Stomach (tissue), 9 donors: ENCODE results near the gene SNRPB2. TPM values are rescaled to one million over a fixed set of nuclear protein-coding genes. Genes with fewer than 3 reads are reported as not detected.

Source experiments
- DNase-seq, 2 donors: peaks; one replicate each; pipeline versions ENCODE4 v3.0.0 to v3.0.0-alpha.2; 2013 to 2019
- H3K27ac ChIP-seq, 5 donors: fragments of 200-600 bp in 4 of 5; sonication (generic) in 4 of 5; one replicate each; pipeline ENCODE4 v1.5.1; 2013 to 2019; ENCODE audit warnings: mild to moderate bottlenecking in 1 of 5, moderate library complexity in 1 of 5
- H3K27me3 ChIP-seq, 3 donors: fragments of 200-600 bp; sonication (generic); one replicate each; pipeline ENCODE4 v1.5.1; 2017 to 2019; ENCODE audit warnings: mixed run types in 1 of 3
- H3K36me3 ChIP-seq, 4 donors: fragments of 200-600 bp; sonication (generic); 1 replicate in 3 of 4; 2 replicates in 1 of 4; pipeline ENCODE4 v1.5.1; 2016 to 2019
- H3K4me1 ChIP-seq, 4 donors: fragments of 200-600 bp; sonication (generic); one replicate each; pipeline ENCODE4 v1.5.1; 2016 to 2019
- H3K4me3 ChIP-seq, 4 donors: fragments of 200-600 bp; sonication (generic) in 3 of 4; one replicate each; pipeline ENCODE4 v1.5.1; 2016 to 2019; ENCODE audit warnings: mild to moderate bottlenecking in 1 of 4
- H3K9me3 ChIP-seq, 4 donors: fragments of 200-600 bp; sonication (generic); one replicate each; pipeline ENCODE4 v1.5.1; 2016 to 2019
- CTCF ChIP-seq, 7 experiments: fragments of 450-650 bp in 4 of 7; fragments of 200-600 bp in 3 of 7; sonication (generic) in 3 of 7; IDR thresholded peaks; one replicate each; pipeline ENCODE4 v1.5.1; 2016 to 2019; ENCODE audit warnings: antibody characterized with exemption in 7 of 7, control low read depth in 2 of 7, mild to moderate bottlenecking in 1 of 7
- EP300 ChIP-seq: sonication (generic); formaldehyde crosslinking; IDR thresholded peaks from one replicate; pipeline ENCODE4 v1.6.1; 2017; ENCODE audit warnings: antibody characterized with exemption
- POLR2A ChIP-seq, 4 donors: fragments of 450-650 bp; IDR thresholded peaks; one replicate each; pipeline ENCODE4 v1.6.1; 2016; ENCODE audit warnings: antibody characterized with exemption in 4 of 4, control low read depth in 2 of 4, mild to moderate bottlenecking in 1 of 4, moderate library complexity in 1 of 4
- POLR2AphosphoS5 ChIP-seq, 3 donors: sonication (generic); formaldehyde crosslinking; IDR thresholded peaks; one replicate each; pipeline ENCODE4 v1.6.1; 2016; ENCODE audit warnings: antibody characterized with exemption in 3 of 3
- WGBS, 5 donors: extraction: QIAGEN DNeasy Blood & Tissue Kit in 3 of 5; methylation state at CpG; one replicate each; pipeline versions ENCODE4 v1.1.5 to v1.1.7; 2013 to 2018; 5-methylcytosine and 5-hydroxymethylcytosine counted together
- intact Hi-C: fragments of 100-400 bp; cut with DNase I; formaldehyde crosslinking; loops from one replicate; pipeline ENCODE4 v1.15.1; 2023; ENCODE audit warnings: low total_unique reads
- polyA plus RNA-seq, 3 donors: library from polyadenylated mRNA; stranded (reverse); fragments of 200-250 nt; gene quantifications; one replicate each; pipeline ENCODE4 v1.2.3, GENCODE V29; 2013
- total RNA-seq, 5 donors: library from RNA; depleted of rRNA; stranded (reverse); fragments of >200 nt; gene quantifications; one replicate each; pipeline versions ENCODE4 v1.1.0 to v1.2.3, GENCODE V29; 2014 to 2016
- donor health status: healthy with polysubstance abuse.
- donor health status: Bipolar disorder and iron deficiency.
- donor health status: healthy.

Gene SNRPB2
- total and polyA plus RNA-seq, 8 donors, result 2.6 to 67.4 (median 44.4) TPM; not detected in 1

DNA sequence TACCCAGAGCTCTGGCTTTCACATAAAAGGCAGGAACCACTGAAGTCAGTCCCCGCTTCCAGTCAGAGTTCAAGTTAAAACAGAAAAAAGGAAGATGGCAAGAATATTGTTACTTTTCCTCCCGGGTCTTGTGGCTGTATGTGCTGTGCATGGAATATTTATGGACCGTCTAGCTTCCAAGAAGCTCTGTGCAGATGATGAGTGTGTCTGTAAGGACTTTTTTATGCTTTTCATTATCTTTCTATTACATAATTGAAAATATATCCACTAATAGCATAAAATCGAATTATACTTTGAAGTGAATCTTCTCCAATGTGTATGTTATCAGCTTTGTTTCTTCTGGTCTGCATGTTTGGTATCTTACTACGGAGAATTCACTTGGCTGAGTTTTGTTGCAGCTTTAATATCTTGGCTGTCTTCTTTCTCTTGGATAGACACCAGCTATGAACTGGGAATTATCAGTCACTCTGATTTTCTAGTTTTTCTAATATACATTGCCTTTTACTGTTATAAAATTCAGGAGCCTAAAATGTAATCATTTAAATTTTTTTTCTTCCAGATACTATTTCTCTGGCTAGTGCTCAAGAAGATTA, 18.6 kb downstream of the SNRPB2 start, which contains the start of gene OTOR:
OTOR (plus strand) TSS at position 51 of the 593 bp plus-strand sequence; CDS start at position 95, 44 bp downstream.
- Histone ChIP-seq H3K36me3 (no peaks in the 10 kb centered on the region), H3K27ac (no peak within 1 kb of the TSS), H3K9me3 (no peaks in the 10 kb centered on the region), H3K27me3 (no peaks in the 10 kb centered on the region), H3K4me3 (no peak within 1 kb of the TSS), H3K4me1 (no peaks in the 10 kb centered on the region)
- TF ChIP-seq CTCF (IDR thresholded peaks at IDR 0.05), result no peak
- TF ChIP-seq POLR2A (IDR thresholded peaks at IDR 0.05), result no peak
- no peak for TF ChIP-seq EP300
- no peak for TF ChIP-seq POLR2AphosphoS5 (IDR thresholded peaks at IDR 0.05)
- peak in 1 of 2 donors; percentile 48 for DNase-seq
- intact Hi-C loops, result no loop called here
- WGBS, 5 donors, result 75 to 86% (median 82%) methylated on average over 5 of the region's 5 CpGs

DNA sequence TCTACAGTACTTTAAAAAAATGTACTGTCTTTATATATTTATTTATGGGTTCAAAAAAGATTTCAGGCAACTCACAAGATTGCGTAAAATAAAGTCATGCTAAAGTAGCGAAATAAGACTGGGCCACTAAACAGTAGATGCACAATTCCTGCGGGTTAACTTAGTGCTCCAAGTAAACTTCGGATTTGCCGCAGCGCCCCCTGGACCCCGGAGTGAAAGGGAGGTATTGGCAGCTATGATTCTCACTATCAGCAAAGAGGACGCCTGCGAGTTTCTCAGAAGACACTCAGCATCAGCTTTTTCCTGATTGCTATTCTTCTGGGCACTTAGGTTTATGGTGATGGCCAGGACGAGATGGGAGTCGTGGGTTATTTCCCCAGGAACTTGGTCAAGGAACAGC, 19.7 kb downstream of the SNRPB2 start:
- Histone ChIP-seq H3K4me3 (no peak overlapping the region), H3K27me3 (no peaks in the 10 kb centered on the region), H3K9me3 (no peaks in the 10 kb centered on the region), H3K36me3 (no peaks in the 10 kb centered on the region), H3K4me1 (no peaks in the 10 kb centered on the region), H3K27ac (no peak overlapping the region)
- intact Hi-C loops, result no loop called here
- DNase-seq, result no peak
- TF ChIP-seq EP300 (no peak), POLR2AphosphoS5 (IDR thresholded peaks at IDR 0.05) (no peak), POLR2A (IDR thresholded peaks at IDR 0.05) (no peak), CTCF (IDR thresholded peaks at IDR 0.05) (no peak)
- 51 to 60% (median 57%) methylated on average over 11 of the region's 11 CpGs for WGBS, 5 donors

- Histone ChIP-seq H3K4me1 (no peaks in the 10 kb centered on the region), H3K27ac (no peak overlapping the region), H3K9me3 (no peaks in the 10 kb centered on the region), H3K36me3 (no peaks in the 10 kb centered on the region), H3K27me3 (no peaks in the 10 kb centered on the region), H3K4me3 (no peak overlapping the region)
- intact Hi-C loops, result loop anchor here (10.0 kb wide), 1 partner anchor 237 kb away; no protein-coding TSS in a partner anchor
- 83 to 90% (median 86%) methylated on average over 1 of the region's 1 CpG for WGBS, 5 donors
- TF ChIP-seq EP300 (no peak), CTCF (IDR thresholded peaks at IDR 0.05) (no peak), POLR2AphosphoS5 (IDR thresholded peaks at IDR 0.05) (no peak), POLR2A (IDR thresholded peaks at IDR 0.05) (no peak)
- no peak for DNase-seq
Measured at GRCh38 chr20:16752082-16752481, 22.3 kb downstream of the SNRPB2 start.

DNA sequence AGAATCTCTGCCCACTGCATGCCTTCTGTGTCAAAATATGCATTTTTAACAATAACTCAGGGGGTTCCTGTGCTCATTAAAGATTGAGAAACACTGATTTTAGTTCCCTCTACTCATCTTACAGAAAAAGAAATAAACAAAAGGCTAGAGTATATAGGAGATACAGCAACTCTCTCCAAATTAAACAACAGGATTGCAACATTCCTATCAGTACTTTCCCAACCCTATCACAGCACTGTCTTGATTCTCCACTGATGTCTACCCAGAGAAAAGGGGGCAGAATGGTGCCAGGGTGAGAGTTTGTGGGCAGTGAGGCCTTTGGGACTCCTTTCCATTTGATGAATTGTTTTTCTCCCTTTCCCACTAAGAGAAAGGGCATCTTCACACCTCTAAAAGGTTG, 23.1 kb downstream of the SNRPB2 start:
- intact Hi-C loops, result loop anchor here (10.0 kb wide), 1 partner anchor 238 kb away; no protein-coding TSS in a partner anchor
- no peak for DNase-seq

More for the DNA sequence above, 23.1 kb downstream of the SNRPB2 start:
- Histone ChIP-seq H3K27me3 (no peaks in the 10 kb centered on the region), H3K4me1 (no peaks in the 10 kb centered on the region), H3K36me3 (no peaks in the 10 kb centered on the region), H3K9me3 (no peaks in the 10 kb centered on the region), H3K27ac (no peak overlapping the region), H3K4me3 (no peak overlapping the region)
- TF ChIP-seq EP300, result no peak
- no peak for TF ChIP-seq POLR2AphosphoS5 (IDR thresholded peaks at IDR 0.05)
- TF ChIP-seq CTCF (IDR thresholded peaks at IDR 0.05), result no peak
- no peak for TF ChIP-seq POLR2A (IDR thresholded peaks at IDR 0.05)
